ENCODE results near the gene SLC43A3. TPM values are rescaled to one million over a fixed set of nuclear protein-coding genes. Genes with fewer than 3 reads are reported as not detected.

SLC43A3 gene
- total and polyA plus RNA-seq, 2 donors (not counting 3 experiments of a cell fraction or from before 2014, with no cell fraction given) = 68.9 to 104 TPM

GRCh38 chr11:57419146-57419545 lies 7.8 kb downstream of the SLC43A3 start:
- H3K4me1 ChIP-seq (ENCODE audit: control insufficient read depth, extremely low read depth, insufficient read depth, low read length) = peaks cover 20% of the 10 kb centered on the region
- H3K4me3 ChIP-seq (replicated peaks in 1 of 3; ENCODE audit: insufficient read depth in 1 of 3, low read depth in 1 of 3, low read length in 3 of 3) = no peak overlapping the region
- no peaks in the 10 kb centered on the region for H3K9me3 ChIP-seq (replicated peaks; ENCODE audit: control insufficient read depth, insufficient read depth, low read length)
- H3K4me2 ChIP-seq (ENCODE audit: insufficient read depth, low read length) = no peak overlapping the region
- intact Hi-C loops (cut with micrococcal nuclease) = no loop called here
- no peaks in the 10 kb centered on the region for H3K9me1 ChIP-seq (replicated peaks; ENCODE audit: control insufficient read depth, extremely low read depth, insufficient read depth, low read length)
- CTCF ChIA-PET = interaction anchor here (0.7 kb wide), 2 partner anchors 38 kb away, joined by 3 to 4 read pairs; partner anchors contain the start of gene PRG3
- POLR2A ChIA-PET = no interaction called here
- no peak overlapping the region for H3K9ac ChIP-seq (replicated peaks; ENCODE audit: extremely low read depth, insufficient read depth, low read length)
- DNase-seq (ENCODE audit: low read depth, low spot score) (no peak), FAIRE-seq (no peak)
- BruUV-seq (replicated peaks) = no TSS peak
- H2AFZ ChIP-seq (ENCODE audit: low read depth, low read length) = no peak overlapping the region
- TF ChIP-seq EZH2 (IDR thresholded peaks at IDR 0.05; ENCODE audit: borderline replicate concordance, low read depth, low read length, severe bottlenecking) (no peak), MYC (IDR thresholded peaks at IDR 0.05; ENCODE audit: low read depth, low read length) (no peak), FOS (IDR thresholded peaks at IDR 0.05; ENCODE audit: borderline replicate concordance, insufficient read depth, low read length) (no peak), GATA2 (IDR thresholded peaks at IDR 0.05; ENCODE audit: insufficient read depth, insufficient read length, low read depth, low read length) (no peak), JUN (IDR thresholded peaks at IDR 0.05; ENCODE audit: borderline replicate concordance, insufficient read depth, insufficient read length, low read depth) (no peak), POLR2A (IDR thresholded peaks at IDR 0.05; ENCODE audit: low read depth, low read length) (no peak), POLR2AphosphoS5 (IDR thresholded peaks at IDR 0.05; ENCODE audit: insufficient read depth, low read depth, low read length) (no peak)
- TF ChIP-seq, protein P1, sequence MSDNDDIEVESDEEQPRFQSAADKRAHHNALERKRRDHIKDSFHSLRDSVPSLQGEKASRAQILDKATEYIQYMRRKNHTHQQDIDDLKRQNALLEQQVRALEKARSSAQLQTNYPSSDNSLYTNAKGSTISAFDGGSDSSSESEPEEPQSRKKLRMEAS (IDR thresholded peaks at IDR 0.05; ENCODE audit: insufficient read depth, insufficient read length) = no peak
- TF ChIP-seq, protein P2, sequence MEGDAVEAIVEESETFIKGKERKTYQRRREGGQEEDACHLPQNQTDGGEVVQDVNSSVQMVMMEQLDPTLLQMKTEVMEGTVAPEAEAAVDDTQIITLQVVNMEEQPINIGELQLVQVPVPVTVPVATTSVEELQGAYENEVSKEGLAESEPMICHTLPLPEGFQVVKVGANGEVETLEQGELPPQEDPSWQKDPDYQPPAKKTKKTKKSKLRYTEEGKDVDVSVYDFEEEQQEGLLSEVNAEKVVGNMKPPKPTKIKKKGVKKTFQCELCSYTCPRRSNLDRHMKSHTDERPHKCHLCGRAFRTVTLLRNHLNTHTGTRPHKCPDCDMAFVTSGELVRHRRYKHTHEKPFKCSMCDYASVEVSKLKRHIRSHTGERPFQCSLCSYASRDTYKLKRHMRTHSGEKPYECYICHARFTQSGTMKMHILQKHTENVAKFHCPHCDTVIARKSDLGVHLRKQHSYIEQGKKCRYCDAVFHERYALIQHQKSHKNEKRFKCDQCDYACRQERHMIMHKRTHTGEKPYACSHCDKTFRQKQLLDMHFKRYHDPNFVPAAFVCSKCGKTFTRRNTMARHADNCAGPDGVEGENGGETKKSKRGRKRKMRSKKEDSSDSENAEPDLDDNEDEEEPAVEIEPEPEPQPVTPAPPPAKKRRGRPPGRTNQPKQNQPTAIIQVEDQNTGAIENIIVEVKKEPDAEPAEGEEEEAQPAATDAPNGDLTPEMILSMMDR (IDR thresholded peaks at IDR 0.05; ENCODE audit: extremely low read depth in 1 of 2, insufficient read depth in 1 of 2, low read depth in 1 of 2, low read length in 2 of 2) = no peak
- dilution Hi-C loops (cut with MboI; ENCODE audit: extremely low pct_ligation_motif_present, low sequenced_read_pairs) = no loop called here
- no peaks in the 10 kb centered on the region for H4K20me1 ChIP-seq (replicated peaks; ENCODE audit: control insufficient read depth, extremely low read depth, insufficient read depth, low read length)
- H3K79me2 ChIP-seq (ENCODE audit: control insufficient read depth, insufficient read depth, low read length) = peaks cover 6% of the 10 kb centered on the region
- H3K27me3 ChIP-seq (ENCODE audit: control insufficient read depth in 2 of 2, insufficient read depth in 2 of 2, low read length in 2 of 2) = no peaks in the 10 kb centered on the region
- H3K27ac ChIP-seq (ENCODE audit: insufficient read depth, low read depth, low read length) = no peak overlapping the region
- peaks cover 16 to 20% of the 10 kb centered on the region in 2 experiments for H3K36me3 ChIP-seq (ENCODE audit: control insufficient read depth in 2 of 2, extremely low read depth in 1 of 2, insufficient read depth in 2 of 2, low read length in 2 of 2)
